Stimulated activated effector memory CD8-positive, alpha-beta T cell treated with anti-CD3 and anti-CD28 coated beads, Interleukin-12 subunit alpha, Interleukin-12 subunit beta, amount 100 ng/mL, for 72 hours (primary cell): ENCODE data around the gene MARS2.
"Not testable (repeated sequence)": the region's sequence is repeated elsewhere in the genome, so short reads cannot be mapped to it uniquely, and the experiment has no call there.

Experiments
- ATAC-seq: fragments of 150-1000 bp; cut with Tn5 transposase; 2 replicates; pipeline ENCODE4 v1.10.0; 2021
- DNase-seq, 2 donors: peaks; one replicate each; pipeline ENCODE4 v3.0.0; 2021 to 2022; ENCODE audit warnings: low spot score in 2 of 2
- H3K27ac Mint-ChIP-seq: one replicate; pipeline ENCODE4 v1.8.0; 2022; ENCODE audit warnings: mild to moderate bottlenecking, mixed read lengths
- H3K36me3 Mint-ChIP-seq: one replicate; pipeline ENCODE4 v1.8.0; 2022; ENCODE audit warnings: mild to moderate bottlenecking, mixed read lengths
- H3K4me1 Mint-ChIP-seq: one replicate; pipeline ENCODE4 v1.8.0; 2022; ENCODE audit warnings: mixed read lengths
- H3K4me3 Mint-ChIP-seq: one replicate; pipeline ENCODE4 v1.8.0; 2022; ENCODE audit warnings: mild to moderate bottlenecking, mixed read lengths
- H3K9me3 Mint-ChIP-seq: one replicate; pipeline ENCODE4 v1.8.0; 2022; ENCODE audit warnings: mixed read lengths

The MARS2 gene

DNA sequence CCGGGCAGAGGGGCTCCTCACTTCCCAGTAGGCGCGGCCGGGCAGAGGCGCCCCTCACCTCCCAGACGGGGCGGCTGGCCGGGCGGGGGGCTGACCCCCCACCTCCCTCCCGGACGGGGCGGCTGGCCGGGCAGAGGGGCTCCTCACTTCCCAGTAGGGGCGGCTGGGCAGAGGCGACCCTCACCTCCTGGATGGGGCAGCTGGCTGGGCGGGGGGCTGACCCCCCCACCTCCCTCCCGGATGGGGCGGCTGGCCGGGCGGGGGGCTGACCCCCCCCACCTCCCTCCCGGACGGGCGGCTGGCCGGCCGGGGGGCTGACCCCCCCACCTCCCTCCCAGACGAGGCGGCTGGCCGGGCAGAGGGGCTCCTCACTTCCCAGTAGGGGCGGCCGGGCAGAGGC is 9.2 kb upstream of the MARS2 start:
- not testable (repeated sequence) for DNase-seq, H3K27ac Mint-ChIP-seq, ATAC-seq, H3K36me3 Mint-ChIP-seq, H3K4me3 Mint-ChIP-seq, H3K9me3 Mint-ChIP-seq
- H3K4me1 Mint-ChIP-seq: peaks cover 23% of the 10 kb centered on the region

DNA sequence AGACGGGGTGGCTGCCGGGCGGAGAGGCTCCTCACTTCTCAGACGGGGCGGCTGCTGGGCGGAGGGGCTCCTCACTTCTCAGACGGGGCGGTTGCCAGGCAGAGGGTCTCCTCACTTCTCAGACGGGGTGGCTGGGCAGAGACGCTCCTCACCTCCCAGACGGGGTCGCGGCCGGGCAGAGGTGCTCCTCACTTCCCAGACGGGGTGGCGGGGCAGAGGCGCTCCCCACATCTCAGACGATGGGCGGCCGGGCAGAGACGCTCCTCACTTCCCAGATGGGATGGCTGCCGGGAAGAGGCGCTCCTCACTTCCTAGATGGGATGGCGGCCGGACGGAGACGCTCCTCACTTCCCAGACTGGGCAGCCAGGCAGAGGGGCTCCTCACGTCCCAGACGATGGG is 8.6 kb upstream of the MARS2 start:
- H3K4me3 Mint-ChIP-seq, H3K9me3 Mint-ChIP-seq, ATAC-seq, H3K27ac Mint-ChIP-seq, H3K36me3 Mint-ChIP-seq, DNase-seq: not testable (repeated sequence)
- H3K4me1 Mint-ChIP-seq: peaks cover 28% of the 10 kb centered on the region

DNA sequence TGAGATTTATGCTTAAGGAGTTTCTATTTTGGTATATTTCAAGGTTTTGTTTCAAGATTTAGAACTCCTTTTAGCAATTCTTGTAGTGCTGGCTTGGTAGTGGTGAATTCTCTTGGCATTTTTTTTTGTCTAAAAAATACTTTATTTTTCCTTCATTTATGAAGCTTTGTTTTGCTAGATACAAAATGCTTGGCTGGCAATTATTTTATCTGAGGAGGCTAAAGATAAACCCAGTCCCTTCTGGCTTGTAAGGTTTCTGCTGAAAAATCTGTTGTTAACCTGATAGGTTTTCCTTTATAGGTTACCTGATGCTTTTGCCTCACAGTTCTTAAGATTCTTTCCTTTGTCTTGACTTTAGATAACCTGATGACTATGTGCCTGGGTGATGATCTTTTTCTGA is 5.4 kb upstream of the MARS2 start:
- not testable (repeated sequence) for DNase-seq, H3K27ac Mint-ChIP-seq, ATAC-seq, H3K4me3 Mint-ChIP-seq, H3K9me3 Mint-ChIP-seq, H3K36me3 Mint-ChIP-seq
- H3K4me1 Mint-ChIP-seq: peaks cover 25% of the 10 kb centered on the region

DNA sequence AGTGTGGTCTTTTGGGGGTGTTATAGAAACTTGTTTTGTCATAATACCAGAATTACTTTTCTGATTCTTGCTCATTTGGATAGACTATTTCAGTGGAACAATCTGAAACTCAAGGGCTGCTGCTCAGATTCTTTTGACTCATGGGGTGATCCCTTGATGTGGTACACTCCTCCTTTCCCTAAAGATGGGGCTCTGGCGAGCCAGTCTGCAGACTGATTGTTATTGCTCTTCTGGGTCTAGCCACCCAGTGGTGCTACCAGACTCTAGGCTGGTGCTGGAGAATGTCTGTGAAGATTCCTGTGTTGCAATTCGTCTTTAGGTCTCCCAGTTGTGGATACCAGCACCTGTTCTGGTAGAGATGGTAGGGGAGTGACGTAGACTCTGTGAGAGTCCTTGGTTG is 4.2 kb upstream of the MARS2 start:
- H3K36me3 Mint-ChIP-seq: peaks cover 16% of the 10 kb centered on the region
- peaks cover 27% of the 10 kb centered on the region for H3K4me1 Mint-ChIP-seq
- ATAC-seq (peak; percentile 29), DNase-seq (peak in 1 of 2 donors; percentile 55)
- peak overlapping the region; percentile 13 for H3K27ac Mint-ChIP-seq
- H3K4me3 Mint-ChIP-seq: no peak overlapping the region
- H3K9me3 Mint-ChIP-seq: no peaks in the 10 kb centered on the region

DNA sequence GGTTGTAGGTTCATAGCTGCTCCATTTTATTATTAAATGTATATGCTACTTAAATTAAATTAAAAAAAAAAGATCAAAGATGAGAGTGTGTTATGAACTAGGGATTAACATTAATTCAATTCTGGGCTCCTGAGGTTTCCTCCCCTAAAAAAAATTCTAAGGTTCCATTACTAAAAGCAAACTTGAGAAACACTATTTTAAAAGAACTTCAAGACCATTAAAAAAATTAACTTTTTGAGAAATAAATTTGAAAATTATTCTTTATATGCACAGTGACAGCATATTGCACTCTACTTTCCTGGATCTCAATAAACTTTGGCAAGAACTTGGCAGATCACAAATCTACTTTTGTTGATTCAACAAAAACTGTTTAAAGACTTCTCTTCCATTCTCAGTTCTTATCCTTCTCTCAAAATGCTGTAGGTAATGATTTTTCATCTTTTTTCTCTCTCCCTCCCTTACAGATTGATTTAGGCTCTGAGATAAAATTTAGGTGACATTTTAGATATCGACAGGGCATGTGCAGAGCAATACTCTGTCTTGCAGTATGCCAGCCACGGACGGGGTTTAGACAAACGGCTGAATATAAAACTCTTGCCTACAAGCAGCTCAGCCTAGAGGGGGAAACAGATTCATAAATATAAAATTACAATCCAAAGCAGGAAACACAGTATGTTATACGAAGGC is 592 bp upstream of the MARS2 start:
- Mint-ChIP-seq H3K27ac (peak overlapping the region; percentile 95), H3K4me3 (peak overlapping the region; percentile 90), H3K4me1 (peaks cover 49% of the 10 kb centered on the region), H3K9me3 (no peaks in the 10 kb centered on the region), H3K36me3 (peaks cover 36% of the 10 kb centered on the region)
- ATAC-seq: peak; percentile 52
- DNase-seq: no peak

DNA sequence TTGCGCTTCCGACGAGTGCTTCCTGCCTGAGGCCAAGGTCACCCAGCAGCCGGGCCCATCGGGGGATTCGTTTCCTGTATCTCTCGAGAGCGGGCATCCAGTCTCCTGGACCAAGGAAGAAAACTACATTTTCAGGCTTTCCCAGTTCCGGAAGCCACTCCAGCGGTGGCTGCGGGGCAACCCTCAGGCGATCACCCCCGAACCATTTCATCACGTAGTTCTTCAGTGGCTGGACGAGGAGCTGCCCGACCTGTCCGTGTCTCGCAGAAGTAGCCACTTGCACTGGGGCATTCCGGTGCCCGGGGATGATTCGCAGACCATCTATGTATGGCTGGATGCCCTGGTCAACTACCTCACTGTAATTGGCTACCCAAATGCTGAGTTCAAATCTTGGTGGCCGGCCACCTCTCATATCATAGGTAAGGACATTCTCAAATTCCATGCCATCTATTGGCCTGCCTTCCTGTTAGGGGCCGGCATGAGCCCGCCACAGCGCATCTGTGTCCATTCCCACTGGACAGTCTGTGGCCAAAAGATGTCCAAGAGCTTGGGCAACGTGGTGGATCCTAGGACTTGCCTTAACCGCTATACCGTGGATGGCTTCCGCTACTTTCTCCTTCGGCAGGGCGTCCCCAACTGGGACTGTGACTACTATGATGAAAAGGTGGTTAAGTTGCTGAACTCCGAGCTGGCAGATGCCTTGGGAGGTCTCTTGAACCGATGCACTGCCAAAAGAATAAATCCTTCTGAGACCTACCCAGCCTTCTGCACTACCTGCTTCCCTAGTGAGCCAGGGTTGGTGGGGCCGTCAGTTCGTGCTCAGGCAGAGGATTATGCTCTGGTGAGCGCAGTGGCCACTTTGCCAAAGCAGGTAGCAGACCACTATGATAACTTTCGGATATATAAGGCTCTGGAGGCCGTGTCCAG is 1.0 kb downstream of the MARS2 start:
- peak overlapping the region; percentile 90 for H3K4me3 Mint-ChIP-seq
- DNase-seq: peak; percentile 28 to 75
- ATAC-seq: no peak
- H3K9me3 Mint-ChIP-seq: no peaks in the 10 kb centered on the region
- peaks cover 48% of the 10 kb centered on the region for H3K36me3 Mint-ChIP-seq
- H3K27ac Mint-ChIP-seq: peak overlapping the region; percentile 95
- peaks cover 49% of the 10 kb centered on the region for H3K4me1 Mint-ChIP-seq

DNA sequence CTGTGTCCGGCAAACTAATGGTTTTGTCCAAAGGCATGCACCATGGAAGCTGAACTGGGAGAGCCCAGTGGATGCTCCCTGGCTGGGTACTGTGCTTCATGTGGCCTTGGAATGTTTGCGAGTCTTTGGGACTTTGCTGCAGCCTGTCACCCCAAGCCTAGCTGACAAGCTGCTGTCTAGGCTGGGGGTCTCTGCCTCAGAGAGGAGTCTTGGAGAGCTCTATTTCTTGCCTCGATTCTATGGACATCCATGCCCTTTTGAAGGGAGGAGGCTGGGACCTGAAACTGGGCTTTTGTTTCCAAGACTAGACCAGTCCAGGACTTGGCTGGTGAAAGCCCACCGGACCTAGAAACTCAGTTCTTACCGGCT is 1.7 kb downstream of the MARS2 start:
- peaks cover 46% of the 10 kb centered on the region for H3K4me1 Mint-ChIP-seq
- peaks cover 54% of the 10 kb centered on the region for H3K36me3 Mint-ChIP-seq

DNA sequence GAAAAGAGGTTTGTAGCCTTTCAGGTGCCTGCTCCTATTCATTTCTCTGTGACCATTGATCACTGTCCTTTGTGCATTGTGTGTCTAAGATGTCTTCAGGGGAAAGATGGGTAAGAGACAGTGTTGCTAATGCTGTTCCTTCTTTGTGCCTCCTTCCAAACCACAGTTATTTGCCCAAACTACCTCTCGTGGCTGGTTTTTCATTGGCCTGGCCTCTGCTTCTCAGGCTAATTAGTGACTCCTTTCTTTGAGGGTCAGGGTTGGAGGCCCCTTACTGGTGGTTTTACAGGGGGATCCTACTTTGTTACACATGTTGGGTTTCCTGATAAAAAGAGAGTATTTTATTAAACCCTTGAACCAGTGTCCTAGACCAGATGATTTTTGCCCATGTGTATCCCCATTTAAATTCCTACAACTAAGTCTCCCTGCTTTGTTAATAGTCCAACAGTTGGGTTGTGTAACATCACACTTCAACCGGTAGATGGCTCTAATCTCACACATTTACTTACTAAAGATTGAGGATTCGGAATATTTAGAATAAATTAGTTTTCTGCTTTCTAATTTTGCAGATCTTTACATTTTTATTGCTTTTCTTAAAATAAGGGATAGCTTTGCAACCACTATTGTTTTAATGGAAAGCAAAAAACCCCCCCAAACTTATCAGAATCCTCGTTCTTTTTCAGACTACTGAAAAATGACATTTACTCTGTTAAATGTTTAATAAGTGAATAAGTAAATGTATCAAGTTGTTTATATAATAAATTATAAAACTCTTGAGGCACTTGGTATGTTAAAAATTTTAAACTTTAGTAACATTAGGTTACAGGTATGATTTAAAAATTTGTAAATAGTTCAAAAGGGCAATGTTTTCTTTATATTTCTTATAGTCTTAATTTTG is 2.4 kb downstream of the MARS2 start:
- H3K9me3 Mint-ChIP-seq: no peaks in the 10 kb centered on the region
- peak overlapping the region; percentile 54 for H3K27ac Mint-ChIP-seq
- H3K36me3 Mint-ChIP-seq: peaks cover 61% of the 10 kb centered on the region
- DNase-seq (no peak), ATAC-seq (no peak)
- peaks cover 46% of the 10 kb centered on the region for H3K4me1 Mint-ChIP-seq
- peak overlapping the region; percentile 90 for H3K4me3 Mint-ChIP-seq

More for the DNA sequence above, 1.7 kb downstream of the MARS2 start:
- DNase-seq (no peak), ATAC-seq (no peak)
- H3K9me3 Mint-ChIP-seq: no peaks in the 10 kb centered on the region
- H3K4me3 Mint-ChIP-seq: peak overlapping the region; percentile 90
- peak overlapping the region; percentile 95 for H3K27ac Mint-ChIP-seq

DNA sequence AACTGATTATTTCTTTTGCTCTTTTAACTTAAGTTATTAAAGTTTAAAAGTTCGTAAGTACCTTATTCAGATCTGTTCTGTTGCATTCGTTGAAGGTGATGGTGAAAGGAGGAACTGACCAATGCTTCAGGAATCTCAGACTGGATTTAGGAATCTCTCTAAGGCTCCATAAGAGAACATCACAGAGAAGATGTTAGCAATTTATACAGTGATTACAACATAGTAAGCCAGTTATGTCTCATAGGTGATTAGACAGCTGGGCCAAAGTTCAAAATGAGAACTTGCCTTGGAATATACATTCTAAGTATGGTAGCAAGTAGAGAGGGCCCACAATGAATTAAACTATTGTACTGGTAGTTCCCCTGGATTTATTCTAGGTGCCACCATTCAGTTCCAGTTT is 3.2 kb downstream of the MARS2 start:
- ATAC-seq (no peak), DNase-seq (no peak)
- H3K4me3 Mint-ChIP-seq: peak overlapping the region; percentile 90
- no peaks in the 10 kb centered on the region for H3K9me3 Mint-ChIP-seq
- peaks cover 50% of the 10 kb centered on the region for H3K4me1 Mint-ChIP-seq
- H3K27ac Mint-ChIP-seq: no peak overlapping the region
- H3K36me3 Mint-ChIP-seq: peaks cover 69% of the 10 kb centered on the region

DNA sequence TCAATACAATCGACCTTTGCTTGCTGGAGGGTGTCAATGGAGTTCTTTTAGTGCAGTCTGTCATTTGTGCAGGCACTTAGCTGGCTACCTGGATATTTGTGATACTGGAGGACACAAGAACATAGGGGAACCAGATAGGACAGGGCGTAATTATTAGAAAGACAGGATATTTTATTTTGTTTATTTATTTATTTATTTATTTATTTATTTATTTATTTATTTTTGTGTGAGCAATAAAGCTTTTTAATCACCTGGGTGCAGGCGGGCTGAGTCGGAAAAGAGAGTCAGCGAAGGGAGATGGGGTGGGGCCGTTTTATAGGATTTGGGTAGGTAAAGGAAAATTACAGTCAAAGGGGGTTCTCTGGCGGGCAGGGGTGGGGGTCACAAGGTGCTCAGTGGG is 4.0 kb downstream of the MARS2 start:
- not testable (repeated sequence) for ATAC-seq, H3K9me3 Mint-ChIP-seq, H3K27ac Mint-ChIP-seq, DNase-seq
- peaks cover 75% of the 10 kb centered on the region for H3K36me3 Mint-ChIP-seq
- peaks cover 52% of the 10 kb centered on the region for H3K4me1 Mint-ChIP-seq
- H3K4me3 Mint-ChIP-seq: peak overlapping the region; percentile 90

DNA sequence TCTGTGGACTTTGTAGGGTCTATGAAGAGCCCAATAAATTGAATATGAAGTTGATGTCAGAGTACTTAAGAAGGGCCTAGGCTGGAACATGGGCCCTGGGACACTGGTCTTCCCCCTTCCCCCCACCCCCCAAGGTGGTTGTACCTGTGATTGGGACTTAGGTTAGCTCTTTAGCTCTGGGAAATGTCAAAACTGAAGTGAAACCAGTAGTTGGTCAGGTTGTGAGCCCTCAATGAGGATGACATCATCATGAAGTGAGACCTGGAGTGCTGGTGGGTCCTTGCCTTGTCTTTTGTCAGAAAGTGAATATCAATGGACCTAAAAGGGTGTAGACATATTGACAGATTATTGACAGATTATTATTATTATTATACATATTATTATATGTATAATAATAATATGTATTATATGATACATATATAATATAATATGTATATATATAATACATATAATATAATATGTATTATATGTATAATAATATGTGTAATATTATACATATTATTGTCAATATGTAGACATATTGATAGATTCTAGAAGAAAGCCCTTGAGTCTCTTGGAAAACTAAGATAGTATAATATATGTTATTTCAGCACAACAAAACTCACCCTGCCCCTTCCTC is 5.4 kb downstream of the MARS2 start:
- DNase-seq (no peak), ATAC-seq (peak; percentile 84)
- H3K4me1 Mint-ChIP-seq: peaks cover 46% of the 10 kb centered on the region
- H3K9me3 Mint-ChIP-seq: no peaks in the 10 kb centered on the region
- no peak overlapping the region for H3K27ac Mint-ChIP-seq
- peaks cover 71% of the 10 kb centered on the region for H3K36me3 Mint-ChIP-seq
- no peak overlapping the region for H3K4me3 Mint-ChIP-seq

DNA sequence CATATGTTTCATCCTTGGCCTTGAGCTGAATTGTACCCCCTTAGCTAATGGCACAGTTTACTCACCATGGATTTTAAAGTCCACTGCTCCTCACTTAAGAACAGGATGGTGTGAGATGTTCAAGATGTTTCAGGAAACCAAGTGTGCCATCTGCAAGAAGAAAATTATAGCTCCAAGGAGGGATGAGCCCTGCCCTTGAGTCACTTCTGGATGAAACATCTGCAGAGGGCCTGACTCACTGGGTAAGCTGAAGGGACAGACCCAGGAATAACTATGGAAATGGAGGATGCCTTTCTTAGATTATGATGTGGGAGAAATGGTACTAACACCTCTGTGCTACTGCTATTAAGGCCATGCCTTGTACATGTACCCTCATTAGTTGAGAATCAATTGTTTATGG is 6.4 kb downstream of the MARS2 start:
- peaks cover 63% of the 10 kb centered on the region for H3K36me3 Mint-ChIP-seq
- no peak overlapping the region for H3K4me3 Mint-ChIP-seq
- H3K27ac Mint-ChIP-seq: no peak overlapping the region
- H3K9me3 Mint-ChIP-seq: no peaks in the 10 kb centered on the region
- ATAC-seq (no peak), DNase-seq (no peak)
- peaks cover 40% of the 10 kb centered on the region for H3K4me1 Mint-ChIP-seq

DNA sequence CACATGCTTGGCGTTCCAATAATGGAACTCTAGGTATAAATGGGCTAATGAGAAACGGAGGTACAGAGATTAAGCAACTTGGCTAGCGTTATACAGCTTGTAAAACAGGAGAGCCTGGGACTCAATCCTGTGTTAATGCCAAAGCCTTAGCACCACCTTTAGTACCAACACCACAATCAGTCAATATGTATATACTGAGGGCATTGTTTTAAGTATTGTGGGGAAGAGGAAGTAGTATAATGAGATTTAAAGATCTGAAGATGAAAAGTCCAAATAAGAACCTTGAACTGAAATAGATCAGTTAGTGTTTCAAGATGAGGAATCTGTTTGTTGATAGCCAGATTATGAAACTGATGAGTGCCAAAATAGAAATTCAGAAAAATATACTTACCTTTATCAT is 8.1 kb downstream of the MARS2 start:
- no peak for ATAC-seq

DNA sequence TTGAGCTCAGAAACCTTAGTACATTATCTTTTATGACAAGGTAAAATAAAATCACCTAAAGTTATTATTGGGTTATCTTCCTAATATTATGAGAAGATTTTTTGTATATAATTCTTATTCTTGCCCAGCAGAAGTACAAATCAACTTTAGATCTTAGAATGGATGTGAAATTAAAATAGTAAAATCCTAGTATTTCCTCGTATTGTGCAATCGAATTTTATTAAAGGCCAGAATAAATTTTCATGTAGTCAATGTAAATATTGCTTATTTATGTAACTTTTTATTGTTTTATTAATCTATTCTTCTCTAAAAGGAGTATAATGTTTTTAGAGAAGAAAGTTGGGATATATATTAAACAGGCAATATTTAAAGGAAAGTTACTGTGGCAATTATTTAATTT is 12.7 kb downstream of the MARS2 start:
- Mint-ChIP-seq H3K9me3 (no peaks in the 10 kb centered on the region), H3K36me3 (peaks cover 18% of the 10 kb centered on the region), H3K4me3 (no peak overlapping the region), H3K4me1 (peaks cover 6% of the 10 kb centered on the region), H3K27ac (no peak overlapping the region)
- DNase-seq (no peak), ATAC-seq (no peak)

More for the DNA sequence above, 8.1 kb downstream of the MARS2 start:
- H3K9me3 Mint-ChIP-seq: no peaks in the 10 kb centered on the region
- H3K27ac Mint-ChIP-seq: no peak overlapping the region
- no peak for DNase-seq
- H3K36me3 Mint-ChIP-seq: peaks cover 59% of the 10 kb centered on the region
- H3K4me3 Mint-ChIP-seq: no peak overlapping the region
- H3K4me1 Mint-ChIP-seq: peaks cover 29% of the 10 kb centered on the region

DNA sequence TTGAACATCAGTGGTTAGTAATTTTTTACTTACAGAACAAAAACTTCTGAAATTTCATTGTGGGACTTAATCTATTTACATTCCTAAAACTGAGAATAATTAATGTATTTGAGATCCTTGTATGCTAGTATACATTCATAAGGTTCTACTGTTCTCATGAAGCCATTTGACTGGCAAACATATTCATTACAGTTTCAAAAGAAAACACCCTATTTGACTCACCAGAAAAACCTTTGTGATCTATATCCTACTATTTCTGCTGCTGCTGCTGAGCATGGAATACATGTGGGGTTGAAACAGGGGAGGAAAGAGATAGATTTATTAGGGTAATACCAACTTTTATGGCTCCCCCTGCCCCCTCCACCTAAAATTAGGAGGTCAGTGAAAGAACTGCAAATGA is 21.8 kb downstream of the MARS2 start:
- Mint-ChIP-seq H3K4me3 (no peak overlapping the region), H3K27ac (no peak overlapping the region), H3K9me3 (peaks cover 3% of the 10 kb centered on the region), H3K36me3 (no peaks in the 10 kb centered on the region), H3K4me1 (no peaks in the 10 kb centered on the region)
- no peak for DNase-seq
- no peak for ATAC-seq
